Smooth muscle cell of the umbilical artery (primary cell): ENCODE results near the gene NOBOX. TPM values are rescaled to one million over a fixed set of nuclear protein-coding genes. Genes with fewer than 3 reads are reported as not detected.

Source experiments
- total RNA-seq: library from RNA; depleted of rRNA; stranded (reverse); fragments of >200 nt; gene quantifications from 2 replicates; pipeline ENCODE4 v1.2.3, GENCODE V29; 2014

Gene NOBOX
- total RNA-seq: not detected in 2 replicates

GRCh38 chr7:144403649-144404061 lies at the start of gene NOBOX:
Gene NOBOX (minus strand): TSS chr7:144403693.

GRCh38 chr7:144355176-144355822 lies 48.2 kb downstream of the NOBOX start, which contains the start of gene ARHGEF5:
Gene ARHGEF5 (plus strand): TSS chr7:144355402. CDS start chr7:144362670, 7,268 bp downstream.

Other genes starting within 250 kb of the NOBOX start
- not detected in 2 replicates for gene CTAGE4, start 220.2 kb downstream of the NOBOX start, total RNA-seq
- gene ARHGEF35, start 207.9 kb downstream of the NOBOX start, total RNA-seq: 0.37 and 0.59 TPM in 2 replicates
- gene OR2A42, start 164.1 kb downstream of the NOBOX start, total RNA-seq: under 0.01 TPM in 1 of 2 replicates, not detected in the other
- gene OR2A7, start 138.9 kb downstream of the NOBOX start, total RNA-seq: not detected in 2 replicates
- gene CTAGE8, start 134.4 kb downstream of the NOBOX start, total RNA-seq: 0.09 TPM in 1 of 2 replicates, not detected in the other
- under 0.01 TPM in 1 of 2 replicates, not detected in the other for gene OR2A1, start 91.3 kb downstream of the NOBOX start, total RNA-seq
- gene ARHGEF5, start 48.3 kb downstream of the NOBOX start, total RNA-seq: 0.23 and 0.89 TPM in 2 replicates